HL-60 (cell line): Measurements from ENCODE around the gene DNAJC2.

Source experiments
- CTCF ChIP-seq: IDR thresholded peaks from one replicate; pipeline ENCODE4 v1.5.1; 2011; ENCODE audit warnings: low read length, control low read depth, inconsistent platforms; ENCODE audit not compliant: insufficient read depth
- POLR2AphosphoS5 ChIP-seq: IDR thresholded peaks from 2 replicates; pipeline ENCODE4 v1.6.1; 2012; ENCODE audit warnings: low read depth
- REST ChIP-seq: IDR thresholded peaks from 2 replicates; pipeline ENCODE4 v1.6.1; 2012; ENCODE audit warnings: low read depth; ENCODE audit not compliant: insufficient replicate concordance

- no peak for TF ChIP-seq CTCF
- TF ChIP-seq REST, result no peak
- no peak for TF ChIP-seq POLR2AphosphoS5
Observed at GRCh38 chr7:103387242-103387641, 42.7 kb upstream of the DNAJC2 start.
